KMS-11 (cell line): ENCODE results near the gene CEP57.
"Not testable (repeated sequence)": the region's sequence is repeated elsewhere in the genome, so short reads cannot be mapped to it uniquely, and the experiment has no call there.

Source experiments
- H2AFZ ChIP-seq: fragments of 200-600 bp; sonication (generic); 2 replicates; pipeline ENCODE4 v1.6.1; 2016; ENCODE audit warnings: antibody characterized with exemption, mixed run types, low read depth
- H3K27ac ChIP-seq: fragments of 200-600 bp; sonication (generic); 2 replicates; pipeline ENCODE4 v1.6.1; 2016; ENCODE audit warnings: mild to moderate bottlenecking, mixed run types
- H3K27me3 ChIP-seq: fragments of 200-600 bp; sonication (generic); 2 replicates; pipeline ENCODE4 v1.6.1; 2017; ENCODE audit warnings: mild to moderate bottlenecking, low read depth, mixed run types, moderate library complexity; ENCODE audit not compliant: insufficient read depth
- H3K36me3 ChIP-seq: fragments of 200-600 bp; sonication (generic); 2 replicates; pipeline ENCODE4 v1.6.1; 2017; ENCODE audit warnings: mild to moderate bottlenecking, mixed run types; ENCODE audit not compliant: insufficient read depth
- H3K4me1 ChIP-seq: fragments of 200-600 bp; sonication (generic); 2 replicates; pipeline ENCODE4 v1.6.1; 2016; ENCODE audit warnings: mild to moderate bottlenecking, low read depth, mixed run types; ENCODE audit not compliant: poor library complexity, severe bottlenecking
- H3K4me2 ChIP-seq: fragments of 200-600 bp; sonication (generic); 2 replicates; pipeline ENCODE4 v1.7.0; 2016; ENCODE audit warnings: mild to moderate bottlenecking, mixed run types
- H3K4me3 ChIP-seq: fragments of 200-600 bp; sonication (generic); IDR thresholded peaks from 2 replicates; pipeline ENCODE4 v1.6.1; 2017; ENCODE audit warnings: low read depth, low read length, mixed read lengths; ENCODE audit not compliant: insufficient read depth
- H3K79me2 ChIP-seq: fragments of 200-600 bp; sonication (generic); 2 replicates; pipeline ENCODE4 v1.6.1; 2016; ENCODE audit warnings: low read depth, mixed run types; ENCODE audit not compliant: insufficient read depth
- H3K9ac ChIP-seq: fragments of 200-600 bp; sonication (generic); 2 replicates; pipeline ENCODE4 v1.6.1; 2016; ENCODE audit warnings: mild to moderate bottlenecking, mixed run types
- H4K20me1 ChIP-seq: fragments of 200-600 bp; sonication (generic); 2 replicates; pipeline ENCODE4 v1.6.1; 2016; ENCODE audit warnings: mild to moderate bottlenecking, mixed run types; ENCODE audit not compliant: insufficient read depth
- CTCF ChIP-seq: fragments of 200-600 bp; sonication (generic); conservative IDR thresholded peaks from 2 replicates; pipeline ENCODE4 v1.6.1; 2017; ENCODE audit warnings: low read depth, mild to moderate bottlenecking, antibody characterized with exemption, low read length, moderate library complexity, mixed read lengths

The CEP57 gene

GRCh38 chr11:95853862-95854261, 63.6 kb downstream of the CEP57 start:
- H3K4me2 ChIP-seq, result no peak overlapping the region
- no peaks in the 10 kb centered on the region for H4K20me1 ChIP-seq
- no peaks in the 10 kb centered on the region for H3K27me3 ChIP-seq
- H3K4me1 ChIP-seq, result no peaks in the 10 kb centered on the region
- no peak overlapping the region for H3K9ac ChIP-seq
- TF ChIP-seq CTCF, result no peak
- H3K27ac ChIP-seq, result no peak overlapping the region
- H2AFZ ChIP-seq, result no peak overlapping the region
- no peak overlapping the region for H3K4me3 ChIP-seq
- no peaks in the 10 kb centered on the region for H3K79me2 ChIP-seq
- H3K36me3 ChIP-seq, result no peaks in the 10 kb centered on the region

GRCh38 chr11:95854362-95854761, 64.1 kb downstream of the CEP57 start:
- not testable (repeated sequence) for H3K4me3 ChIP-seq, H3K4me1 ChIP-seq, H3K27ac ChIP-seq, H4K20me1 ChIP-seq, H3K9ac ChIP-seq, H3K4me2 ChIP-seq, H3K79me2 ChIP-seq, H3K36me3 ChIP-seq, H2AFZ ChIP-seq, H3K27me3 ChIP-seq

- H3K27ac ChIP-seq, H3K4me3 ChIP-seq, H2AFZ ChIP-seq, H3K9ac ChIP-seq, H4K20me1 ChIP-seq, H3K79me2 ChIP-seq, H3K4me1 ChIP-seq, H3K27me3 ChIP-seq, H3K36me3 ChIP-seq, H3K4me2 ChIP-seq: not testable (repeated sequence)
These were observed 69.7 kb downstream of the CEP57 start for GRCh38 chr11:95860024-95860423.

GRCh38 chr11:95863486-95864140, 73.3 kb downstream of the CEP57 start:
- no peak overlapping the region for H3K9ac ChIP-seq
- H3K4me1 ChIP-seq, result no peaks in the 10 kb centered on the region
- no peak overlapping the region for H3K4me2 ChIP-seq

GRCh38 chr11:95867105-95867504, 76.8 kb downstream of the CEP57 start:
- no peaks in the 10 kb centered on the region for H3K79me2 ChIP-seq
- no peaks in the 10 kb centered on the region for H3K4me1 ChIP-seq
- H3K4me2 ChIP-seq, result no peak overlapping the region
- no peak overlapping the region for H3K27ac ChIP-seq
- no peak overlapping the region for H2AFZ ChIP-seq
- H3K27me3 ChIP-seq, result no peaks in the 10 kb centered on the region
- TF ChIP-seq CTCF, result no peak
- H3K4me3 ChIP-seq, result no peak overlapping the region
- no peaks in the 10 kb centered on the region for H4K20me1 ChIP-seq
- H3K36me3 ChIP-seq, result no peaks in the 10 kb centered on the region
- H3K9ac ChIP-seq, result no peak overlapping the region

More at GRCh38 chr11:95863486-95864140, 73.3 kb downstream of the CEP57 start:
- no peak for TF ChIP-seq CTCF
- H3K79me2 ChIP-seq, result no peaks in the 10 kb centered on the region
- H3K27ac ChIP-seq, result no peak overlapping the region
- no peak overlapping the region for H3K4me3 ChIP-seq
- no peak overlapping the region for H2AFZ ChIP-seq
- no peaks in the 10 kb centered on the region for H4K20me1 ChIP-seq
- no peaks in the 10 kb centered on the region for H3K27me3 ChIP-seq
- no peaks in the 10 kb centered on the region for H3K36me3 ChIP-seq

GRCh38 chr11:95870877-95871276, 80.6 kb downstream of the CEP57 start:
- not testable (repeated sequence) for H3K4me1 ChIP-seq, H3K27me3 ChIP-seq, H3K4me3 ChIP-seq, H3K27ac ChIP-seq, H3K36me3 ChIP-seq, H4K20me1 ChIP-seq, H3K79me2 ChIP-seq, H3K9ac ChIP-seq, H2AFZ ChIP-seq, H3K4me2 ChIP-seq
